SH-SY5Y (cell line): ENCODE data around the gene FXR1.

Experiments
- GATA2 ChIP-seq: IDR thresholded peaks from 2 replicates; pipeline ENCODE4 v1.6.1; 2011; ENCODE audit warnings: mild to moderate bottlenecking, low read depth, low read length
- GATA3 ChIP-seq: IDR thresholded peaks from 2 replicates; pipeline ENCODE4 v1.6.1; 2011; ENCODE audit warnings: low read depth, mild to moderate bottlenecking, low read length, moderate library complexity

DNA sequence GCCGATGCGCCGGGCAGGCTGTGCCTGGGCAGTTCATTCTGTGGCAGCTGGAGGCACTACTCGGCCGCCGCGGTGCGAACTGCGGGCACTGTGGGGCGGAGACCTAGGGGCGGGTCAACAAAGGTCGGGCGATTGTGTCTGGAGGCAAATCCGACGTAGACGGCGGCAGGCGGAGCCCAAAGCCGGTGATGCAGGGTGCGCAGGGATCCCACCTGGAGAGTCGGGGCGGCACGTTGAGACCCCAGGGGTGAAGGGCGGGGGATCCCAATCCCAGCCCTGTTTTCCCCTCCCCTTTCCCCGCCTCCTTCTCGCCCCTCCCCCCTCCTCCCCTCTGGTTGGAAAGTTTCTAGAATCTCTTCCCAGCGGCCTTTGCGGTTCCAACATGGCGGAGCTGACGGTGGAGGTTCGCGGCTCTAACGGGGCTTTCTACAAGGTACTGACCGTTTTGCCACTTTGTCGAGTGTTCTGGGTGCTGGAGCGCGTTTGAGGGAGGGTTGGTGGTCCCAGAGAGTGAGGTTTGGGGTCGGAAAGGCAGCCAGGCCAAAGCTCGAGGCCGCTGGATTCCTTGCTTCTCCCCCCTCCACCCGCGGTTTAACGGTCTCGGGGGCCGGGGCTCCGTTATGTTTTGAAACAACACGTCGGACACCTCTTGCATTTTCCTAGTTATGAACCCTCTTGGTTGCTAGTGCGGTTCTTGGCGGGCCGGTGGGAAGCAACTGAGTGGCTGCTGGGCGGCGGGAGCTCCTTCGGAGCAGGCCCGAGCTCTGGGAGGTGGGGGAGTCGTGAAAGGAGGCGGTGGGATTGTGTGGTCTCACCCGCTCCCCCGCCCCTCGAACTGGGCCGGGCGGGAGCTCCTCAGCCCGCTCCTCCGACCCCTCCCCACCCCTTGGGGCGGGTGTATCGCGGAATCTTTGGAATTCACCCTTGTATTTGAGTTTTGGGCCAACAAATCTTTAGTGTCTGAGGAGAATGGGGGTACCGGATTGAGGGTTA lies at the start of gene FXR1:
- TF ChIP-seq GATA3 (no peak), GATA2 (no peak)
